CD4-positive, alpha-beta memory T cell (primary cell): ENCODE data around the gene GRIPAP1. TPM values are rescaled to one million over a fixed set of nuclear protein-coding genes. Genes with fewer than 3 reads are reported as not detected.
A peak's percentile ranks its signal among the peaks of the same experiment; 100 is the strongest.

ENCODE experiments used
- CTCF ChIA-PET: fragments of 350-600 bp; sonication (Branson Sonifier 250); formaldehyde crosslinking; loops from one replicate; lab custom pipeline; 2021; ENCODE audit warnings: inconsistent platforms; ENCODE audit not compliant: partially characterized antibody; lab: Charles Lee
- POLR2A ChIA-PET: fragments of 350-600 bp; sonication (Branson Sonifier 250); formaldehyde crosslinking; loops from one replicate; lab custom pipeline; 2021; ENCODE audit not compliant: partially characterized antibody; lab: Charles Lee
- DNase-seq, 5 donors: peaks; one replicate each; pipeline versions ENCODE4 v3.0.0 to v3.0.0-alpha.2; 2020 to 2022; ENCODE audit warnings: mixed read lengths in 1 of 5
- H3K27ac ChIP-seq: one replicate; pipeline ENCODE4 v1.7.0; 2013; ENCODE audit warnings: low read depth, low read length
- H3K27me3 ChIP-seq: 2 replicates; pipeline ENCODE4 v1.7.0; 2013; ENCODE audit warnings: mild to moderate bottlenecking, low read length, moderate library complexity; ENCODE audit not compliant: insufficient read depth
- H3K36me3 ChIP-seq: 2 replicates; pipeline ENCODE4 v1.7.0; 2013; ENCODE audit warnings: mild to moderate bottlenecking, low read length, moderate library complexity; ENCODE audit not compliant: insufficient read depth
- H3K4me1 ChIP-seq: 2 replicates; pipeline ENCODE4 v1.7.0; 2013; ENCODE audit warnings: mild to moderate bottlenecking, low read length, moderate library complexity; ENCODE audit not compliant: insufficient read depth
- H3K4me3 ChIP-seq, 2 donors: one replicate each; pipeline ENCODE4 v1.7.0; 2013; ENCODE audit warnings: low read length in 2 of 2, mild to moderate bottlenecking in 1 of 2
- H3K9me3 ChIP-seq, 2 donors: one replicate each; pipeline ENCODE4 v1.7.0; 2013; ENCODE audit warnings: low read length in 2 of 2, control low read depth in 1 of 2; ENCODE audit not compliant: control insufficient read depth in 1 of 2
- H3K27ac Mint-ChIP-seq, 7 donors: one replicate each; pipeline ENCODE4 v1.8.0; 2020 to 2021; ENCODE audit warnings: mixed read lengths in 7 of 7, mild to moderate bottlenecking in 6 of 7, inconsistent platforms in 3 of 7, moderate library complexity in 3 of 7
- H3K27me3 Mint-ChIP-seq, 2 donors: one replicate each; pipeline ENCODE4 v1.8.0; 2020 to 2021; ENCODE audit warnings: mixed read lengths in 2 of 2
- H3K36me3 Mint-ChIP-seq, 2 donors: one replicate each; pipeline ENCODE4 v1.8.0; 2020 to 2021; ENCODE audit warnings: mixed read lengths in 2 of 2, inconsistent platforms in 1 of 2, mild to moderate bottlenecking in 1 of 2
- H3K4me1 Mint-ChIP-seq, 4 donors: one replicate each; pipeline ENCODE4 v1.8.0; 2020 to 2021; ENCODE audit warnings: mixed read lengths in 4 of 4, mild to moderate bottlenecking in 1 of 4
- H3K4me3 Mint-ChIP-seq, 8 donors: one replicate each; pipeline ENCODE4 v1.8.0; 2020 to 2021; ENCODE audit warnings: mixed read lengths in 8 of 8, mild to moderate bottlenecking in 7 of 8, moderate library complexity in 6 of 8, inconsistent platforms in 3 of 8
- H3K9me3 Mint-ChIP-seq, 8 donors: one replicate each; pipeline ENCODE4 v1.8.0; 2020 to 2021; ENCODE audit warnings: mixed read lengths in 8 of 8, mild to moderate bottlenecking in 5 of 8, inconsistent platforms in 3 of 8, moderate library complexity in 1 of 8
- intact Hi-C: fragments of 100-400 bp; cut with micrococcal nuclease; formaldehyde crosslinking; loops from one replicate; pipeline ENCODE4 v1.15.1; 2023
- polyA plus RNA-seq, 2 donors: library from polyadenylated mRNA; unstranded; fragments of 300-500 nt; fragmentation: Illumina TruSeq; gene quantifications; one replicate each; pipeline ENCODE4 v1.2.3, GENCODE V29; 2021
- total RNA-seq, 2 experiments: library from RNA; stranded (reverse); gene quantifications; one replicate each; pipeline ENCODE4 v1.2.3, GENCODE V29; 2021

The GRIPAP1 gene
- total and polyA plus RNA-seq, 4 experiments from 2014 or later = 4.8 to 111 (median 59.2) TPM

- H3K27ac ChIP-seq = no peak overlapping the region
- CTCF ChIA-PET = interaction anchor here (2.6 to 4.6 kb wide), 2 partner anchors 15 to 68 kb away, joined by 9 to 23 read pairs; partner anchors contain the start of gene TFE3
- Mint-ChIP-seq H3K27ac (peak overlapping the region in 2 of 7 donors; percentile 53 to 61), H3K4me1 (peaks cover 7 to 23% (median 11%) of the 10 kb centered on the region in 4 donors), H3K36me3 (peaks cover 16 to 25% of the 10 kb centered on the region in 2 donors), H3K9me3 (no peaks in the 10 kb centered on the region), H3K4me3 (peak overlapping the region in 1 of 8 donors; percentile 79), H3K27me3 (no peaks in the 10 kb centered on the region)
- no peak overlapping the region for H3K4me3 ChIP-seq
- no peaks in the 10 kb centered on the region for H3K27me3 ChIP-seq
- intact Hi-C loops = no loop called here
- no peaks in the 10 kb centered on the region for H3K9me3 ChIP-seq
- POLR2A ChIA-PET = interaction anchor here (3.3 kb wide), 1 partner anchor 16 kb away, joined by 19 read pairs; no protein-coding TSS in a partner anchor
- H3K36me3 ChIP-seq = no peaks in the 10 kb centered on the region
- H3K4me1 ChIP-seq = peaks cover 9% of the 10 kb centered on the region
- DNase-seq = no peak
Observed at GRCh38 chrX:48974574-48974973, 27.5 kb downstream of the GRIPAP1 start.

GRCh38 chrX:48974033-48974432 is 28.0 kb downstream of the GRIPAP1 start:
- Histone ChIP-seq H3K27me3 (no peaks in the 10 kb centered on the region), H3K4me1 (peaks cover 9% of the 10 kb centered on the region), H3K9me3 (no peaks in the 10 kb centered on the region), H3K36me3 (no peaks in the 10 kb centered on the region), H3K27ac (no peak overlapping the region), H3K4me3 (no peak overlapping the region)
- Mint-ChIP-seq H3K27ac (no peak overlapping the region), H3K4me3 (no peak overlapping the region), H3K9me3 (no peaks in the 10 kb centered on the region), H3K4me1 (peaks cover 7 to 23% (median 11%) of the 10 kb centered on the region in 4 donors), H3K36me3 (peaks cover 16 to 25% of the 10 kb centered on the region in 2 donors), H3K27me3 (no peaks in the 10 kb centered on the region)
- ChIA-PET CTCF (interaction anchor here (2.6 to 4.6 kb wide), 2 partner anchors 14 to 69 kb away, joined by 9 to 23 read pairs; partner anchors contain the start of gene TFE3), POLR2A (interaction anchor here (3.3 kb wide), 1 partner anchor 15 kb away, joined by 19 read pairs; no protein-coding TSS in a partner anchor)
- DNase-seq = no peak
- intact Hi-C loops = no loop called here

GRCh38 chrX:48972220-48973164 is 29.6 kb downstream of the GRIPAP1 start:
- Histone ChIP-seq H3K27me3 (no peaks in the 10 kb centered on the region), H3K4me3 (no peak overlapping the region), H3K9me3 (no peaks in the 10 kb centered on the region), H3K27ac (no peak overlapping the region), H3K36me3 (no peaks in the 10 kb centered on the region), H3K4me1 (peaks cover 9% of the 10 kb centered on the region)
- peaks cover 4 to 14% of the 10 kb centered on the region in 2 donors for H3K36me3 Mint-ChIP-seq
- CTCF ChIA-PET = interaction anchor here (1.1 to 4.6 kb wide), 4 partner anchors 10 to 205 kb away, joined by 3 to 23 read pairs (median 8); partner anchors contain the start of gene TFE3
- intact Hi-C loops = no loop called here
- H3K27ac Mint-ChIP-seq = peak overlapping the region in 6 of 7 donors; percentile 7 to 82 (median 42)
- peaks cover 7 to 23% (median 11%) of the 10 kb centered on the region in 4 donors for H3K4me1 Mint-ChIP-seq
- peak in 3 of 5 donors; percentile 12 to 27 (median 23) for DNase-seq
- H3K27me3 Mint-ChIP-seq = no peaks in the 10 kb centered on the region
- POLR2A ChIA-PET = interaction anchor here (0.6 to 3.3 kb wide), 6 partner anchors 14 to 200 kb away, joined by 3 to 19 read pairs (median 10); partner anchors contain the start of genes GRIPAP1 and TFE3
- peak overlapping the region; percentile 25 to 71 (median 62) for H3K4me3 Mint-ChIP-seq
- no peaks in the 10 kb centered on the region for H3K9me3 Mint-ChIP-seq

- no peaks in the 10 kb centered on the region for H3K36me3 ChIP-seq
- DNase-seq = no peak
- H3K4me3 ChIP-seq = no peak within 1 kb of the TSS
- Mint-ChIP-seq H3K9me3 (no peaks in the 10 kb centered on the region), H3K27me3 (no peaks in the 10 kb centered on the region), H3K36me3 (peaks cover 4 to 12% of the 10 kb centered on the region in 2 donors), H3K4me1 (peaks cover 7 to 23% (median 11%) of the 10 kb centered on the region in 4 donors), H3K27ac (peak within 1 kb of the TSS in 6 of 7 donors; percentile 7 to 82 (median 48)), H3K4me3 (peak within 1 kb of the TSS; percentile 25 to 71 (median 62))
- H3K4me1 ChIP-seq = peaks cover 9% of the 10 kb centered on the region
- H3K9me3 ChIP-seq = no peaks in the 10 kb centered on the region
- intact Hi-C loops = no loop called here
- ChIA-PET CTCF (interaction anchor here (1.3 to 4.6 kb wide), 3 partner anchors 10 to 71 kb away, joined by 6 to 23 read pairs (median 9); partner anchors contain the start of gene TFE3), POLR2A (interaction anchor here (1.2 to 3.3 kb wide), 5 partner anchors 13 to 201 kb away, joined by 3 to 19 read pairs (median 13); partner anchors contain the start of genes GRIPAP1 and TFE3)
- H3K27ac ChIP-seq = no peak within 1 kb of the TSS
- no peaks in the 10 kb centered on the region for H3K27me3 ChIP-seq
Observed at GRCh38 chrX:48971249-48972219, 30.5 kb downstream of the GRIPAP1 start, which contains the start of gene KCND1. TSS of gene KCND1 (minus strand) at chrX:48971844. CDS start at chrX:48970271, 1,573 bp downstream.

GRCh38 chrX:48969471-48969870 is 32.6 kb downstream of the GRIPAP1 start:
- Histone ChIP-seq H3K36me3 (no peaks in the 10 kb centered on the region), H3K9me3 (no peaks in the 10 kb centered on the region), H3K4me1 (peaks cover 9% of the 10 kb centered on the region), H3K27ac (no peak overlapping the region), H3K4me3 (no peak overlapping the region), H3K27me3 (no peaks in the 10 kb centered on the region)
- H3K27me3 Mint-ChIP-seq = no peaks in the 10 kb centered on the region
- H3K4me3 Mint-ChIP-seq = no peak overlapping the region
- H3K9me3 Mint-ChIP-seq = no peaks in the 10 kb centered on the region
- peaks cover 6 to 23% (median 11%) of the 10 kb centered on the region in 4 donors for H3K4me1 Mint-ChIP-seq
- intact Hi-C loops = no loop called here
- DNase-seq = no peak
- CTCF ChIA-PET = no interaction called here
- peak overlapping the region in 1 of 7 donors; percentile 29 for H3K27ac Mint-ChIP-seq
- POLR2A ChIA-PET = no interaction called here
- H3K36me3 Mint-ChIP-seq = peaks cover under 1 to 5% of the 10 kb centered on the region in 2 donors

- no peaks in the 10 kb centered on the region for H3K9me3 Mint-ChIP-seq
- no peaks in the 10 kb centered on the region for H3K27me3 ChIP-seq
- DNase-seq = no peak
- no peak overlapping the region for H3K4me3 Mint-ChIP-seq
- ChIA-PET POLR2A (no interaction called here), CTCF (no interaction called here)
- H3K27me3 Mint-ChIP-seq = no peaks in the 10 kb centered on the region
- H3K9me3 ChIP-seq = no peaks in the 10 kb centered on the region
- no peak overlapping the region for H3K27ac ChIP-seq
- intact Hi-C loops = no loop called here
- no peaks in the 10 kb centered on the region for H3K36me3 ChIP-seq
- H3K4me3 ChIP-seq = no peak overlapping the region
- H3K4me1 Mint-ChIP-seq = peaks cover 6 to 23% (median 11%) of the 10 kb centered on the region in 4 donors
- H3K36me3 Mint-ChIP-seq = no peaks in the 10 kb centered on the region
- no peak overlapping the region for H3K27ac Mint-ChIP-seq
- peaks cover 9% of the 10 kb centered on the region for H3K4me1 ChIP-seq
Observed at GRCh38 chrX:48968377-48968776, 33.7 kb downstream of the GRIPAP1 start.
